Activated naive CD4-positive, alpha-beta T cell treated with anti-CD3 and anti-CD28 coated beads for 36 hours (primary cell): ENCODE results near the gene GPC6. TPM values are rescaled to one million over a fixed set of nuclear protein-coding genes. Genes with fewer than 3 reads are reported as not detected.

Source experiments
- CTCF ChIA-PET: fragments of 350-600 bp; sonication (Branson Sonifier 250); formaldehyde crosslinking; loops from one replicate; lab custom pipeline; 2021; ENCODE audit warnings: antibody characterized with exemption; lab: Charles Lee
- DNase-seq: peaks from one replicate; pipeline ENCODE4 v3.0.0-alpha.2; 2020
- H3K27ac Mint-ChIP-seq: one replicate; pipeline ENCODE4 v1.8.0; 2021; ENCODE audit warnings: mild to moderate bottlenecking, mixed read lengths
- H3K27me3 Mint-ChIP-seq: one replicate; pipeline ENCODE4 v1.8.0; 2021; ENCODE audit warnings: low read depth, mixed read lengths
- H3K36me3 Mint-ChIP-seq: one replicate; pipeline ENCODE4 v1.8.0; 2021; ENCODE audit warnings: low read depth, mixed read lengths
- H3K4me1 Mint-ChIP-seq: one replicate; pipeline ENCODE4 v1.8.0; 2021; ENCODE audit warnings: low read depth, mixed read lengths
- H3K4me3 Mint-ChIP-seq: one replicate; pipeline ENCODE4 v1.8.0; 2021; ENCODE audit warnings: mild to moderate bottlenecking, moderate library complexity, mixed read lengths
- H3K9me3 Mint-ChIP-seq: one replicate; pipeline ENCODE4 v1.8.0; 2021; ENCODE audit warnings: mixed read lengths
- intact Hi-C: fragments of 100-400 bp; cut with micrococcal nuclease; formaldehyde crosslinking; loops from one replicate; pipeline ENCODE4 v1.15.1; 2023
- total RNA-seq, 2 experiments: library from RNA; stranded (reverse); gene quantifications; one replicate each; pipeline ENCODE4 v1.2.3, GENCODE V29; 2021

GPC6 gene
- total RNA-seq, 2 experiments from 2014 or later: not detected

DNA sequence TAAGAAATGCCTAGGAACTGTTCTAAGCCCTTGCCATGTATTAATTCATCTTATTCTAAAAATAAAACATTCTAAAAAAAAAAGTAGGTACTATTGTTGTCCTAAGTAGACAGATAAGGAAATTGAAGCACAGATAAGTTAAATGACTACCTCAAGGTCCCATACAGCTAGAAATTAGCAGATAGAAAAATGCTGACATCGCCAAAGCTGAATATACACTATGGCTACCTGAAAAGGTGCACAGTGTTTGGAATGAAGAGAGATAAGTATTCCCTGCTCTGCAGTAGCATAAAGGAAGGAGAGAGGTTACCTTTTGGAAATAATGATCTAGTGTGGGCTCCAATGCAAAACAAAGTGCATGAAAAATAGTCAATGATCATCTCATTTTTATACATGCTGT is 1187.5 kb downstream of the GPC6 start:
- CTCF ChIA-PET: interaction anchor here (1.4 kb wide), 1 partner anchor 52 kb away, joined by 4 read pairs; no protein-coding TSS in a partner anchor
- Mint-ChIP-seq H3K4me3 (no peak overlapping the region), H3K36me3 (peaks cover 7% of the 10 kb centered on the region), H3K27me3 (no peaks in the 10 kb centered on the region), H3K4me1 (peaks cover 29% of the 10 kb centered on the region), H3K27ac (no peak overlapping the region), H3K9me3 (peaks cover 11% of the 10 kb centered on the region)
- intact Hi-C loops: no loop called here
- no peak for DNase-seq

DNA sequence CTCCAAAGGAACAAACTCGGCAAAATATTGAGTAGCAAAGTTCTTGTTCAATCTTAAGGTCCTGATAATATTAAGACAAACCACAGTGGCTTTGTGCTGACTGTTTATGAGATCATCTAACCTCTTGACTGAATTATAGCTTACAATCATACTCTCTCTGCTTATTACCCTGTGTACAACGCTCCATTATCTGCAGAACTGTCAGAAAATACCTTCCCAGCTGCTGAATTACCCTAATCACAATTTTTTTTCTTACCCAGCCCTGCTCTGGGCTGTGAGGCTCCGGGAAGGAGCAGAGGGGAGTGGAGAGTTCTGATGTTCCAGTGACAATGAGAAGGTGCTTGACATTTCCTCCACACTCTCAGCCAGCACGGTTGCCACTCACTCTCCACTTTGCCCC is 1188.1 kb downstream of the GPC6 start:
- Mint-ChIP-seq H3K4me3 (no peak overlapping the region), H3K27ac (no peak overlapping the region), H3K4me1 (peaks cover 35% of the 10 kb centered on the region), H3K9me3 (peaks cover 11% of the 10 kb centered on the region), H3K27me3 (no peaks in the 10 kb centered on the region), H3K36me3 (peaks cover 7% of the 10 kb centered on the region)
- DNase-seq: no peak
- intact Hi-C loops: loop anchor here (5.0 kb wide), 2 partner anchors 1122 to 1263 kb away; partner anchors contain the start of gene DNAJC3
- CTCF ChIA-PET: interaction anchor here (0.6 to 1.6 kb wide), 4 partner anchors 28 to 91 kb away, joined by 3 to 4 read pairs (median 4); no protein-coding TSS in a partner anchor

DNA sequence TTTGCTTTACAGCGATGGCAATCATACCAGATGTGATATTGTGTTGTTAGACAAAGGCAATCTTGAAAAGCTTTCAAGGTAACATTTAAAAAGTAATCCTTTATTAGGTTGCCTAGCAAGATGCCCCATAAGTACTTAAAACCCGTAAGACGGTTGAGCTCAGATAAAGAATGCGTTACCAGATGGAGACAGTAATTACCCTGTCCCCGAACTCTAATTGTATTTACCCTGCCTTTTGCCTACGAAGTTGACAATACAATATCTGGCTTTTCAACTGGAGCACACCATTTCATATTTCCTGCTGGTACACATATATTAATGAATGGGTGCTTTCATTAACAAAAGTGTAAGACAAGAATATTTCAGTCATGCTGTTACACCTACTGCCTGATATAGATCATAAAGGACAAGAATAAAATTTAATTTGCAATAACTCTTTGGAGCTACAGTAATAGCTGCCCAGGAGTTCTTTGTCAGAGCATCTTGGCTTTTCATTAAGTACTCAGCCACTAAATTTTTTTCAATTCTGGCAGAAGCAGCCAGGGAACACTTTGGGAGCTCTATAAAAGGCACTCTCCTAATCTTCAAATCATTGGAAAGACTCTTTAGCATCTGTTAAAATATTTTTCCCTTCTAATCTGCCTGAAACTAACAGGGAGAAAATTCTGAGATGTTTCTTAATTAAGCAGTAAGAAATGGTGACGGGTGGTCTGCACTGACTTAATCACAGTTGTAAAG is 1189.1 kb downstream of the GPC6 start:
- H3K27ac Mint-ChIP-seq: no peak overlapping the region
- no peak for DNase-seq
- H3K36me3 Mint-ChIP-seq: peaks cover 7% of the 10 kb centered on the region
- CTCF ChIA-PET: interaction anchor here (0.9 to 1.7 kb wide), 6 partner anchors 20 to 90 kb away, joined by 3 to 4 read pairs (median 3); no protein-coding TSS in a partner anchor
- peaks cover 15% of the 10 kb centered on the region for H3K9me3 Mint-ChIP-seq
- H3K4me1 Mint-ChIP-seq: peaks cover 44% of the 10 kb centered on the region
- no peaks in the 10 kb centered on the region for H3K27me3 Mint-ChIP-seq
- intact Hi-C loops: loop anchor here (5.0 kb wide), 2 partner anchors 1123 to 1262 kb away; partner anchors contain the start of gene DNAJC3
- H3K4me3 Mint-ChIP-seq: no peak overlapping the region

DNA sequence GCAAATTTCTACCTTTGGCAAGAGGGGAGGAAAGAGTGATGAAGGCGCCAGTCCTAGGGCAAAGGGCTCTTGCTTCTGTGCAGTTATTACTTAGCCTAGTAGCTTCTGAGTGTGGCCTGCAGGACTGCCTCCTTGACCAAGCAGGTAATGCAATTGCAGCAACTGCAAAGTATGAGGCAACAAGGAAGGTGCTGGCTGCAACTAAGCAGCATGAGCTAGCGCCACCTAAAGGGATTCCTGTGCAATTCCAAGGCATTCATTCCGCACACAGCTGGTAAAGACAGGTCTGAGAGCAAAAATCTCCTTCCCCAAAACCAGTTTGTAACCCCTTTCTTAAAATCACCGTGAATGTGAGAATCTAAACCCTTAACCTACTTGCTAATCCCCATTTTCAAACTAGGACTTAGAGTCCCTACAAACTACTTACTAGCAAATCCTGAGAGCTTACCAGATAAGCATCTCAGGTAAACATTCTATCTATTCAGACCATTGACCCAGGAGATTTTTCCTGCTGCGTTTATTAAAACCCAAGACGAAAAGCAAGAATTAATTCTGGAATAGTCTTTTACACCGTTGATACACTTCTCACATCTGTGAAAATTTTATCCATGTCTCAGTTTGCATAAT is 1190.0 kb downstream of the GPC6 start:
- Mint-ChIP-seq H3K9me3 (peaks cover 21% of the 10 kb centered on the region), H3K4me3 (no peak overlapping the region), H3K4me1 (peaks cover 49% of the 10 kb centered on the region), H3K27me3 (no peaks in the 10 kb centered on the region), H3K36me3 (peaks cover 11% of the 10 kb centered on the region), H3K27ac (no peak overlapping the region)
- intact Hi-C loops: loop anchor here (5.0 kb wide), 2 partner anchors 1124 to 1261 kb away; partner anchors contain the start of gene DNAJC3
- DNase-seq: no peak
- CTCF ChIA-PET: interaction anchor here (1.1 to 1.7 kb wide), 4 partner anchors 19 to 204 kb away, joined by 3 to 4 read pairs (median 4); no protein-coding TSS in a partner anchor

DNA sequence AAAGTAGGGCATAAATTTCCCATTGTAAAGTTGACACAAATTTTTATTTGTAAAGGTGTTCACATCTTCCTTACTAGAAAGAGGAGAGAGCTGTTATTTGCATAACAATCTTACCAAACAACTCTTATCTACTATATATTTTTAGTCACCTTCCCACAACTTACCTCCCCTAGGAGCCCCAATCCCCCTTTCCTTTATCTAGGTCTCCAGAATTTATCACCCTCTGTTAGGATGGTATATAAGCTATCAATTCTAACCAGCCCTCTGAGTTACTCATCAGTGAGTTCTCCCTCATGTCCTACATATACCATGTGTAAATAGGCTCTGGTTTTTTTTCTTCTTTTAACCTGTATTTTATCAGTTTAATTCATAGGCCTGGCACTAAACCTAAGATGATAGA is 1190.7 kb downstream of the GPC6 start:
- CTCF ChIA-PET: interaction anchor here (1.1 to 1.7 kb wide), 3 partner anchors 52 to 204 kb away, joined by 4 read pairs; no protein-coding TSS in a partner anchor
- H3K27me3 Mint-ChIP-seq: no peaks in the 10 kb centered on the region
- H3K4me1 Mint-ChIP-seq: peaks cover 42% of the 10 kb centered on the region
- intact Hi-C loops: loop anchor here (5.0 kb wide), 2 partner anchors 1125 to 1260 kb away; partner anchors contain the start of gene DNAJC3
- H3K36me3 Mint-ChIP-seq: peaks cover 13% of the 10 kb centered on the region
- no peak for DNase-seq
- no peak overlapping the region for H3K27ac Mint-ChIP-seq
- H3K4me3 Mint-ChIP-seq: no peak overlapping the region
- H3K9me3 Mint-ChIP-seq: peaks cover 23% of the 10 kb centered on the region

DNA sequence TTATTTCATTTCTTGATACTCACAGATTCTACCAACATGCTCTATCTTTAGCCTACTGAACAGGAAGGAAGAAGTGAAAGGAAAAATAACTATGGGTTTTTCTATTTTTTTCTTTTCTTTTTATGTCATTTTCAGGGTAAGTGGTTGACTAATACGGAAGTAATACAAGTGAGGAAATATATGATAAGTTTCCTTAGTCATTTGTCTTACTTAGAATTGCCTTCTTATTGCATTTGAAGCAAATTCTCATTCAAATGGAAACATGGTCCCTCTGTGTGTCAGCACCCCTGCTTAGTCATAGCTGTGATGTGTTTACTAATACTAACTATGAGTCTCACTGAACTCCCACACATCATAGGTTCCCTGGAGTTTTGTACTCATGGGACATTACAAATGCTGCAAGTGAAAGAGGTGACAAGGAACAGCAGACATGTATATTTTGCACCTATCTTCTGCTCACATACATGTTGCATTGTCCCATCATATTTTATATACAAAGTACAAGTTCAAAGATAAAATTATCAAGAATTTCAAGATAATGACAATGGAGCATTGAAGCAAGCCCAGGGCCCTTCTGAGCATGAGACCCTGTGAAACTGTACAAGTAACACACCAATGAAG is 1192.8 kb downstream of the GPC6 start:
- CTCF ChIA-PET: interaction anchor here (0.6 to 1.3 kb wide), 4 partner anchors 16 to 1422 kb away, joined by 3 to 4 read pairs (median 3); no protein-coding TSS in a partner anchor
- H3K4me1 Mint-ChIP-seq: peaks cover 34% of the 10 kb centered on the region
- peak; percentile 75 for DNase-seq
- peak overlapping the region; percentile 78 for H3K27ac Mint-ChIP-seq
- H3K27me3 Mint-ChIP-seq: no peaks in the 10 kb centered on the region
- H3K4me3 Mint-ChIP-seq: peak overlapping the region; percentile 11
- H3K36me3 Mint-ChIP-seq: peaks cover 13% of the 10 kb centered on the region
- H3K9me3 Mint-ChIP-seq: peaks cover 23% of the 10 kb centered on the region
- intact Hi-C loops: loop anchor here (1.0 to 5.0 kb wide), 17 partner anchors 14 to 1268 kb away; partner anchors contain the start of genes DNAJC3, GPR180 and TGDS

DNA sequence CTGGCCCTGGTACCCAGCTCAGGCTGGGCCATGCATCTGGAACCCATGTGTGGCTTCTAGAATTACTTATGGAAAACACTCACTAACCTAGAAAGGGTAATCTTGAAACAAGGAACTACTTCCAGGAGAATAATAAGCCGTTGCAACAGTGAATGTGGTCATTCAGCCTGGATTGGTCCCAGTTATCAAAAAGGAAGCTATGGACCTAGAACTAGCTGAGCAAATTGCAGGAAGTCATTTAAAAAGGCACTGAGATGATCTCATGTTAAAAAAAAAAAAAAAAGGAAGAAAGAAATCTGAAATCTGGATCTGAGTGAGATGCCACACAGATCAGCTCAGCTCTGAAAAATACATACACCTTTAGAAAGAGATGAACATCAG is 1193.3 kb downstream of the GPC6 start:
- intact Hi-C loops: loop anchor here (1.0 to 5.0 kb wide), 18 partner anchors 13 to 1269 kb away; partner anchors contain the start of genes ABCC4, DNAJC3, GPR180 and TGDS
- H3K27ac Mint-ChIP-seq: peak overlapping the region; percentile 78
- CTCF ChIA-PET: interaction anchor here (0.6 to 1.0 kb wide), 4 partner anchors 16 to 1421 kb away, joined by 3 to 4 read pairs (median 3); no protein-coding TSS in a partner anchor
- peaks cover 13% of the 10 kb centered on the region for H3K36me3 Mint-ChIP-seq
- no peak overlapping the region for H3K4me3 Mint-ChIP-seq
- H3K9me3 Mint-ChIP-seq: peaks cover 23% of the 10 kb centered on the region
- H3K4me1 Mint-ChIP-seq: peaks cover 34% of the 10 kb centered on the region
- H3K27me3 Mint-ChIP-seq: no peaks in the 10 kb centered on the region
- no peak for DNase-seq

DNA sequence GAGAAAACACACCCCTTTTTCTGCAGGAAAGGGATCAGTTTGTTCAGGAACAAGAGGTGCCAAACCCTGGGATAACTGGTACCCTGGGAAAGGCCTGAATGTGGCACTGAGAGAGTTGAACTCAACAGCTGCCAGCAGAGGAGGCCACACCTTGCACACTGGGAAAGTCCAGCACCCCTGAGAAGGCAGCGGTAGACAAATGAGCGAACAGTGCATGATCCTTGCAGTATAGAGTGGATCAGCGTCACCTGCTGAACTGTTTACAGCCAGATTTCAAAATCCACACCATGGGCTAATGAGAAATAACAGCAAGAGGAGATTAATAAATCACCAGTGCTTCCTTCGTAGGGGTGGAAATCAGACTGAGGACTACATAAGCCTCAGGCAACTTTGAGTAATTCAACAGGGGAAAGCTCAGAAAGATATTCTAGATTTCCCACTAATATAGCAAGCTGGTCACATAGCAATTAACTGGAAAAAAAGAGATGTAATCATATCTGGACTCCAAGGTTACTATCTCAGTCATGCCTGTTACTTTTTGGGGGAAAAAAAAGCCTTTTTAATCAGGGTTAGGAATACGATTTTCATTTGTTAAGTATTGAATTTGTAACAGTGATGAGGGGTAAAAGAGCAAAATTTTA is 1200.8 kb downstream of the GPC6 start:
- peaks cover 13% of the 10 kb centered on the region for H3K4me1 Mint-ChIP-seq
- no peak overlapping the region for H3K27ac Mint-ChIP-seq
- DNase-seq: no peak
- H3K9me3 Mint-ChIP-seq: no peaks in the 10 kb centered on the region
- H3K4me3 Mint-ChIP-seq: no peak overlapping the region
- intact Hi-C loops: no loop called here
- H3K36me3 Mint-ChIP-seq: no peaks in the 10 kb centered on the region
- CTCF ChIA-PET: interaction anchor here (2.2 kb wide), 1 partner anchor 9 kb away, joined by 7 read pairs; no protein-coding TSS in a partner anchor
- no peaks in the 10 kb centered on the region for H3K27me3 Mint-ChIP-seq

DNA sequence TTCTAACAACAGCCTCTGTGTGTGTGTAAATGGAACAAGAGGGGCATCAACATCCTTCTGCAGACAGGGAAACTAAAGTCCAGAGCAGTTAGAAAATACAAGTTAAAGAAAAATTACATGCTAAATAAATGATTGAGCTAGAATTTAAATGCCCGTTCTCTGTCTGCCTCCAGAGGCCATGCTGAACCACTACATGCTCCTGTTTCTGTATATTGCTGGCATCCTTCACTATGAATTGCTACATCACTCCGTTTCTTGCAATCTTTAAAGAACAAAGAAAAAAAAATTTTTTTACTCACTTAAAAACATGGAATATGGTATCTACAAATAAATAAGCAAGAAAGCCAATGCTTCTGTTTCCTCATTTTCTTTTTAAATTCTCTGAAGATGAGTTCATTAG is 1205.0 kb downstream of the GPC6 start:
- no peak for DNase-seq
- Mint-ChIP-seq H3K36me3 (no peaks in the 10 kb centered on the region), H3K4me3 (no peak overlapping the region), H3K4me1 (peaks cover 32% of the 10 kb centered on the region), H3K9me3 (no peaks in the 10 kb centered on the region), H3K27ac (no peak overlapping the region), H3K27me3 (no peaks in the 10 kb centered on the region)
- intact Hi-C loops: no loop called here
- CTCF ChIA-PET: interaction anchor here (1.1 to 8.6 kb wide), 2 partner anchors 174 to 188 kb away, joined by 3 to 141 read pairs; no protein-coding TSS in a partner anchor

DNA sequence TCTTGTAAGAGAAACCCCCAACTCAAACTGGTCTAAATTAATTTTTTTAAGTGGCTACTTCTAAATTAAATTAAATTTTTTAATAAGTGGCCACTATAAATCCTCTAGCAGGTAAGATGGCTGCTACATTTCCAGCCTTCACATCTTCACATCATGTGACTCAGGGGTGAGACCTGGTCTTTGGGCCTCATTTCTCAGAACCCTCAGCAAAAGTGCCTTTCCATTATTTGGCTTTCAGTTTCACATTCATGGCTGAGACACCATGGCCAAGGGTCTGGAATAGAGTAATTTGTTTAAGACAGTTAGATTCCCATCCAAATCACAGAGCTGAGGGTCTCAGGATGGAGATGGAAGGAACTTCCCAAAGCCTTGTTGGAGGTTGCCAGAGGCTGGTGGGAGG is 1205.4 kb downstream of the GPC6 start:
- CTCF ChIA-PET: interaction anchor here (1.1 to 8.6 kb wide), 2 partner anchors 174 to 187 kb away, joined by 3 to 141 read pairs; no protein-coding TSS in a partner anchor
- peak; percentile 15 for DNase-seq
- Mint-ChIP-seq H3K36me3 (no peaks in the 10 kb centered on the region), H3K9me3 (no peaks in the 10 kb centered on the region), H3K27me3 (no peaks in the 10 kb centered on the region), H3K4me3 (no peak overlapping the region), H3K27ac (no peak overlapping the region), H3K4me1 (peaks cover 32% of the 10 kb centered on the region)
- intact Hi-C loops: no loop called here
